IPS DF 6.9 (cell line): ENCODE data around the gene FAM186B.

ENCODE experiments used
- DNase-seq: peaks from one replicate; pipeline ENCODE4 v3.0.0-alpha.2; 2013; ENCODE audit warnings: low read depth, low spot score
- H3K27ac ChIP-seq: one replicate; pipeline ENCODE4 v1.5.1; 2013; ENCODE audit warnings: low read length, control low read depth
- H3K27me3 ChIP-seq: 2 replicates; pipeline ENCODE4 v1.6.1; 2013; ENCODE audit warnings: mild to moderate bottlenecking, low read length; ENCODE audit not compliant: control insufficient read depth, insufficient read depth
- H3K36me3 ChIP-seq: 2 replicates; pipeline ENCODE4 v1.6.1; 2013; ENCODE audit warnings: low read length; ENCODE audit not compliant: control insufficient read depth, insufficient read depth
- H3K4me1 ChIP-seq: 2 replicates; pipeline ENCODE4 v1.6.1; 2013; ENCODE audit warnings: low read length; ENCODE audit not compliant: control insufficient read depth, insufficient read depth
- H3K4me3 ChIP-seq: 2 replicates; pipeline ENCODE4 v1.5.1; 2013; ENCODE audit warnings: mild to moderate bottlenecking, low read length
- H3K9me3 ChIP-seq: 2 replicates; pipeline ENCODE4 v1.6.1; 2013; ENCODE audit warnings: low read length, inconsistent platforms; ENCODE audit not compliant: control insufficient read depth, insufficient read depth
- WGBS: extraction: QIAGEN DNeasy Blood & Tissue Kit; methylation state at CpG from one replicate; pipeline ENCODE4 v1.1.7; 2013; ENCODE audit warnings: mixed read lengths, missing lambda C conversion rate; ENCODE audit not compliant: insufficient read length, insufficient coverage; 5-methylcytosine and 5-hydroxymethylcytosine counted together

The FAM186B gene

GRCh38 chr12:49646331-49646830 lies 40.9 kb upstream of the FAM186B start:
- no CpG with 5 or more reads among the region's 7 CpGs for WGBS
- H3K36me3 ChIP-seq: peaks cover 35% of the 10 kb centered on the region
- H3K4me3 ChIP-seq: no peak overlapping the region
- no peaks in the 10 kb centered on the region; the same call in 1 of the 2 replicates for H3K4me1 ChIP-seq
- no peaks in the 10 kb centered on the region for H3K9me3 ChIP-seq
- H3K27ac ChIP-seq: no peak overlapping the region
- DNase-seq: no peak
- H3K27me3 ChIP-seq: no peaks in the 10 kb centered on the region

DNA sequence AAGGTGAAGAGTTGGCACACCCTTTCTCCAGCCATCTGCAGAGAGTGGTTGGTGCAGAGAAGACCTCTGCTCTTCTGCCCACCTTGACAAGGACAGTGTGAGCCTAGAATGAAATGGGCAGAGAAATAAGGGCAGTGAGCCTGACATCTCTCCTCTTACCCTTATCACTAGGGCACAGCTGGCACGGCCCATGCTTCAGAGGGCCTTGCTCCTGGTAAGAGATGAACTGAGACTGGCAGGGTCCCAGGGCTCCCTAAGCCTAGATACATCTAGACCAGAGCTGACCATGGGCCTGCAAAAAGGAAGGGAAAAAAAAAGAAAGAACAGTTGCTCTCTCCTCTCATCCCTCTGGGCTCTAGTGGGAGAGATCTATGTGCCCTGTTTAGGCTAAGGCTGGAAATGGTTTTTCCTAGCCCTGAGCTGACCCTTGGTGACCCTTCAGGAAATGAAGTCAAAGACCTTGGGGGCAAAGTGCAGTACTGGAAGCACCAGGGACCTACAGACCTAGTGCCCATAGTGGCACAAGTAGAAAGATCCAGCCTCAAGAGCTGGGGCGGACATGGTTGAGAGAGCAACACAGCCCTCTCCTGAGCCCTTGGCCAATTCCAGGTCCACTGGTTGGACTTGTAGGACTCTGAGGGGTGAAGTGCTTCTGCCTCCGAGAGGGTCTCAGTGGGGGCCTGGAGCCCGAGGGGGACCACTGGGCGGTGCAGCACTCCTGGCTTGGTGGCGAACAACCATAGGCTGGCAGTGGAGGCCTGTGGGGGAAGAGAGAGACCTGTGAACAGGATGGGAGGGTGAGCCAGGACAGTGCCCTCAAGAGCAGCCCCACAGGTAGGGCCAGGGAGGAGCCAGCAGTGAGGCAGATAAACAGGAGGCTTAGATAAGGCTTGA lies 40.0 kb upstream of the FAM186B start:
- no peak overlapping the region for H3K4me3 ChIP-seq
- H3K27me3 ChIP-seq: no peaks in the 10 kb centered on the region
- DNase-seq: no peak
- H3K27ac ChIP-seq: no peak overlapping the region
- H3K36me3 ChIP-seq: peaks cover 31% of the 10 kb centered on the region
- no peaks in the 10 kb centered on the region; the same call in 1 of the 2 replicates for H3K4me1 ChIP-seq
- no CpG with 5 or more reads among the region's 6 CpGs for WGBS
- H3K9me3 ChIP-seq: no peaks in the 10 kb centered on the region

DNA sequence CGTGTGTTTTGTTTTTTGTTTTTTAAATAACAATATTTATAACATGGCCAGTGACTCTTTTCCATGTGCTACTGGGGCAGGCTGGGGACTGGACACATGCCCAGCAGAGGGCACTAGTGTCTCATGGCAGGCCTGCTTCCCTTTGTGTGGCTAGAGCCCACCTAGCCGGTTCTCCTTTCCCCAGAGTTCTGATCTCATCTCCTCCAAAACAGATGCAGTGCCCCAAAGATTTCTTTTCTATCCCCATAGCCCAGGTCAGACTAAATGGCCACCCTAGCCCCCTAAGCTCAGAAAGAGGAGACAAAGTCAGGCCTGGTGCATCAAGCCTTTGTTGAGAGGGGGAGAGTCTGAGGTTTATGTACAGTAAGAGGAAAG lies 39.2 kb upstream of the FAM186B start:
- no peaks in the 10 kb centered on the region; the same call in 1 of the 2 replicates for H3K4me1 ChIP-seq
- no peaks in the 10 kb centered on the region for H3K9me3 ChIP-seq
- WGBS: no CpG with 5 or more reads among the region's 2 CpGs
- peak; percentile 63 for DNase-seq
- no peak overlapping the region for H3K27ac ChIP-seq
- no peaks in the 10 kb centered on the region for H3K27me3 ChIP-seq
- H3K4me3 ChIP-seq: no peak overlapping the region
- peaks cover 25% of the 10 kb centered on the region for H3K36me3 ChIP-seq

DNA sequence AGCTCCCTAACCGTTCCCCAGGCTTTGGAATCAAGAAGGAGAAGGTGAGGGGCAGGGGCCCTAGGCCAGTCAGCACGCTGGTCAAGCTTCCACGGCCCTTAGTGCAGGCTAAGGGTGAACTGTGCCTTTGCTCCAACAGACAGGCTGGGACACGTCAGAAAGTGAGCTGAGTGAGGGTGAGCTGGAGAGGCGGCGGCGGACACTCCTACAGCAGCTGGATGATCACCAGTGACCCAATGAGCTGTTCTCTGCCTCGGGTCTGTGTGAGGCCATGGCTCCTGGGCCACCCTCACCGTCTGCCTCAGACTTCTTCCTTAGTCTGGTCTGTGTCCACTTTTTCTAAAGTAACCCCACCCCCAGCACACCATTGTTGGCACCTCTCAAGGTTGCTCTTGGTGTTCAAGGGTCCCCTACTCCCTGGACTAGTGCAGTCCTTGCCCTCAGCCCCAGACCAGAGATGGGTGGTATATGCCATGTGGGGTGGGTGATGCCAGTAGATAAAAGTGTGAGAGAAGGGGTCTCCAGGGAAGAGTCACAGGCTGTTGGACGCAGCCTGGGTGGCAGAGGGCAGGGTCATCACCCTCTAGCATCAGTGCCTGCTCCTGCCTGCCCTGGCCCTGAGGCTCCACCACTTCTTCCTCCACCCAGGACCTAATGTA lies 38.7 kb upstream of the FAM186B start:
- Histone ChIP-seq H3K36me3 (peaks cover 20% of the 10 kb centered on the region), H3K27ac (no peak overlapping the region), H3K4me1 (no peaks in the 10 kb centered on the region; the same call in 1 of the 2 replicates), H3K27me3 (no peaks in the 10 kb centered on the region), H3K9me3 (no peaks in the 10 kb centered on the region), H3K4me3 (no peak overlapping the region)
- WGBS: no CpG with 5 or more reads among the region's 10 CpGs
- no peak for DNase-seq

GRCh38 chr12:49643135-49643534 lies 37.7 kb upstream of the FAM186B start:
- Histone ChIP-seq H3K4me1 (no peaks in the 10 kb centered on the region; the same call in 1 of the 2 replicates), H3K36me3 (peaks cover 15% of the 10 kb centered on the region), H3K27ac (no peak overlapping the region), H3K27me3 (no peaks in the 10 kb centered on the region), H3K9me3 (no peaks in the 10 kb centered on the region), H3K4me3 (no peak overlapping the region)
- DNase-seq: no peak
- no CpG with 5 or more reads among the region's 7 CpGs for WGBS

DNA sequence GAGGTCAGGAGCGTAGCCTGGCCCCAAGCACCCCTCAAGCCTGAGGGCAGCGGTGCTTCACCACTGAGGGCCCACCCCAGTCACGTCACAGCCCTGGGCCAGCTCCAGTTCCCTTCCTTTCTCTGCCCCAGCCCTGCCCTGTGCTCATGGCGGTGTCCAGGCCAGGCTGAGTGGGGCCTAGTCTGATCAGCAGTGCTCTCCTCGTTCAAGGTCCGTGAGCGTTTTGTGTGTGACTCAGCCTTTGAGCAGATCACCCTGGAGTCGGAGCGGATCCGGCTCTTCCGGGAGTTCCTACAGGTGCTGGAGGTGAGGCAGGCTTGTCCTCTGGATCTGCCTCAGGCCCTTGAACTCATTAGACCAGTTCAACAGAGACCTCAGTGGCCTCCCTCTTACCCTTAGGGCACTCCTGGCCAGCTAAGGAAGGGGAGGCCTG lies 36.9 kb upstream of the FAM186B start:
- no peaks in the 10 kb centered on the region for H3K9me3 ChIP-seq
- DNase-seq: no peak
- H3K4me1 ChIP-seq: peaks cover under 1% of the 10 kb centered on the region; the same call in 1 of the 2 replicates
- H3K36me3 ChIP-seq: peaks cover 15% of the 10 kb centered on the region
- H3K27me3 ChIP-seq: no peaks in the 10 kb centered on the region
- no CpG with 5 or more reads among the region's 11 CpGs for WGBS
- H3K4me3 ChIP-seq: no peak overlapping the region
- H3K27ac ChIP-seq: no peak overlapping the region

DNA sequence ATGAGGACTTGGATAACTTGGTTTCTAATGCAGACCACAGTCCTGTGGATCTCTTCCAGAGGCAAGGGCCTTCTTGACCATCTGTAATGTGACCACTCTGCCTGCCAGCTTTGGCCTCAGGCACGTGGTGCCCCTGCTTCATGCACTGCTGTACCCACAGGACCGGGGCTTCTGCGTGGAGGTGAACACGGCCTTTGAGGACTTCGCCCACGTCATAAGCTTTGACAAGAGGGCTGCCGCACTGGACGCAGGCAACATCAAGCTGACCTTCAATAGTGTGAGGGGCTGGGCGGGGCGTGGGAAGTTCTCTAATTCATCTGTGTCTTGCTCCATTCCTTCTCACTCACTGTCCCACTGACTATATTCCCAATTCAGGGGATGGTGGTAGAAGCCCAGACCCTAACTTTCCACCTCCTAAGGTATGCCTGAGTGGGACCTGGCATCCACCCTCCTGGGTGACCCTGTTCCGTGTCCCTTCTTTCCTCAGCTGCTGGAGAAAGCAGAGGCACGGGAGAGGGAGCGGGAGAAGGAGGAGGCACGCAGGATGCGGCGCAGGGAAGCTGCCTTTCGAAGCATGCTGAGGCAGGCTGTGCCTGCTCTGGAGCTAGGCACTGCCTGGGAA lies 36.4 kb upstream of the FAM186B start:
- H3K4me1 ChIP-seq: peaks cover 3% of the 10 kb centered on the region; the same call in 1 of the 2 replicates
- DNase-seq: no peak
- no peak overlapping the region for H3K4me3 ChIP-seq
- no peak overlapping the region for H3K27ac ChIP-seq
- no CpG with 5 or more reads among the region's 17 CpGs for WGBS
- H3K36me3 ChIP-seq: peaks cover 15% of the 10 kb centered on the region
- H3K27me3 ChIP-seq: no peaks in the 10 kb centered on the region
- no peaks in the 10 kb centered on the region for H3K9me3 ChIP-seq

DNA sequence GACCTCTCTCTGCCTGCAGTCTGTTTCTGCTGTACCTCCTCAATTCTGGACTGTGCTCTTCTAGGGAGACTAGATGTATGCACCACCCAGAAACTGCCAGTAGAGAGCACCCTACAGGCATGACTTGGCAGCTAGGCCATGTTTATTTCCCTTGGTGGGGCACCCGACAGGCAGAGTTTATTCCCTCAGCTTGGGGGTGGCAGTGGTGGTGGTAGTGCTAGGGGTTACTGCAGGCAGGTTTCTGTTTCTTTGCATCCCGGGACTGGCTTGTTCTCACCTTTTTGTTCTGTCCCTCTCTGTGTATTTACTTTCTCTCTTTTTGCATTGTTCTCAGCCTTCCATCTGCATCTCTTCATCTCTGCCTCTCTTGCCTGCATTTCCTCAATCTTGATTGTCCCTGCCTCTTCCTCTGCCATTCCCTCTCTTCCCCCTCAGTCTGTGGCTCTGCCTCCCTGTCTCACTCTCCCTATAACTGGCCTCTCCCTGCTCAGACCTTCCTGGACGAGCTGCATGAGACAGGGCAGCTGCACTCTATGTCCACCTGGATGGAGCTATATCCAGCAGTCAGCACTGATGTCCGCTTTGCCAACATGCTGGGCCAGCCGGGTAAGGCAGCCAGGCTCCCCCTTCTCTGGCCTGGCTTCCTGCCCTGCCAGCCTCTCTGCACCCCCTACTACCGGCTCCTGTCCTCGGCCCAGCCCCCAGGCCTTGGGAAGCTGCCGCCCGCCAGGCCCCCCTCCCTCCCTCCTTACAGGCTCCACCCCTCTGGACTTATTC lies 31.7 kb upstream of the FAM186B start:
- no peak overlapping the region for H3K27ac ChIP-seq

DNA sequence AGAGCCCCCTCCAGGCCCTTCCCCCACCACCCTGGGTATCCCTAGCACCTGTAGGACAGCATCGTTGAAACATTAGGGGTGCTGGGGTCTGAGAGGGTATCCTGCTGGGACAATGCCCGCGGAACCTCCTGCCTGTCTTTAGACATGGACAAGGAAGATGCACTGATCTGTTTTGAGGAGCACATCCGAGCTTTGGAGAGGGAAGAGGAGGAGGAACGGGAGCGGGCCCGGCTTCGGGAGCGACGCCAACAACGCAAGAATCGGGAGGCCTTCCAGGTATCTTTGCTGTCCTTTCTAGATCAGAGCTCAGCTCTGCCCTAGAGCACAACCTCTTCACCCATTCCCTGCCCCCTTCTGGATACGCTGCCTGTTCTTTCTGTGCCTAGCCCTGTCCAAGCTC lies 31.1 kb upstream of the FAM186B start:
- no peak overlapping the region for H3K4me3 ChIP-seq
- no peaks in the 10 kb centered on the region for H3K36me3 ChIP-seq
- no peak for DNase-seq
- no CpG with 5 or more reads among the region's 13 CpGs for WGBS
- H3K4me1 ChIP-seq: peaks cover 3% of the 10 kb centered on the region; the same call in 1 of the 2 replicates
- no peaks in the 10 kb centered on the region for H3K27me3 ChIP-seq
- H3K9me3 ChIP-seq: no peaks in the 10 kb centered on the region
- H3K27ac ChIP-seq: no peak overlapping the region

More for the DNA sequence above, 31.7 kb upstream of the FAM186B start:
- H3K9me3 ChIP-seq: no peaks in the 10 kb centered on the region
- no CpG with 5 or more reads among the region's 9 CpGs for WGBS
- H3K27me3 ChIP-seq: no peaks in the 10 kb centered on the region
- DNase-seq: peak; percentile 57
- peaks cover 2% of the 10 kb centered on the region for H3K36me3 ChIP-seq
- no peak overlapping the region for H3K4me3 ChIP-seq
- H3K4me1 ChIP-seq: peaks cover 3% of the 10 kb centered on the region; the same call in 1 of the 2 replicates
